ENCODE measurements around the gene PWWP2B.

Gene PWWP2B

DNA sequence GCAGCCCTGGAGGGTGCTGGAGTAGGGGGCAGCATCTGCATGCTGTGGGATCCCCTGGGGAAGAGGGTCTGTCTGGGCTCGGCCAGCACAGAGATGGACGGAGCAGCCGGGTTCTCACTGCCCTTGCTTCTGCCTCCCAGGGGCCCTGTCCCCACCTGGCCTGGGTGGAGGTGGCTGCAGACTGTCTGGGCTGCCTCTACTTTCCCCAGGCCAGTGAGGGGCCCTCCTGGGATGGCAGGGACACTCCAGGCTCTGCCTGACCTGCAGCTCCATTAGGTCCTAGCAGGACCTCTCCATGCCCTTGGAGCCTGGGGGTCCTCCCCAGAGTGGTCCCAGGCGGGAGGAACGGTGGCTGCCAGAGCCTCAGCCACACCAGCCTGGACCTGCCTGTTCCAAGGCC is 63.7 kb downstream of the PWWP2B start:
- DNase-seq: no peak

- no peak for DNase-seq
Observed at GRCh38 chr10:132461103-132461682, 64.2 kb downstream of the PWWP2B start.

- DNase-seq: no peak
Observed at GRCh38 chr10:132461683-132462231, 64.8 kb downstream of the PWWP2B start.

DNA sequence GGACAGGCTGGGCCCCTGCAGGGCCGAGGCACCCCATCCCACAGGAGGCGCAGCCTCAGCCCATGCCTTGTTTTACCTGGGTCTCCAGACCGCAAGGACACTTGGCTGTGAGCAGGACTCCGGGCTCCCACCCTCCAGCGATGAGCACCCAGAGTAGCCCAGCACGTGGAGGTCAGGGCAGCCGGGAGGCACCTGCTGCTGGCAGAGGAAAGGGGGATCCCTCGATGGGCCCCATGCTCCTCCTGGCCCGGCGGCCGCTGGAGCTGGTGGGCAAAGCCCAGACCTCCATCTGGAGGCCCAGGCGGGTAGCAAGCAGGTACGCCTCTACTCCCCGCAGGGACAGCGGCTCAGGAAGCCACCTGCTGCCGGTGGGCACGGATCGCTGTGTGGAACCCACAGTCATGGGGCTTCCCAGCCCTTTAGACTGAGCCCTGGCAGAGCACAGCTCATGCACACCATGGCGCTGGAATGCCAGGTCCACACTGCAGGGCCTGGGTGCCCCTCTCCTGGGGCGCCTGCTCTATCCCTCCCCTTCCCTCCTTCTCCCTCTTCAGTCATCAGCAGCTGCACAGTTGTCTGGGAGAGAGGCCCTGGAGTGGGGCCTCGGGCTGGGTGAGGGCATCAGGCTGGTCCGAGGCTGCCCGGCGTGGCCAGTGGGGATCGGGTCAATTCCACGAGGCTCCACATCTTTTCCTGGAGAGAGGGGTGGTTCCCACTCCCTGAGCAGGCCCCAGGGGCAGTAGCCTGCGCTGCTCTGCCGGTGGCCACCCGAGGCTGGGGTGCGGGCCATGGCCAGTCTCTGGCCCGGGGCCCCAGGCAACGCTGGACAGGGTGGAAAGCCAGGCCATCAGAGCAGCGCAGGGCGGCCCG is 65.7 kb downstream of the PWWP2B start:
- no peak for DNase-seq

DNA sequence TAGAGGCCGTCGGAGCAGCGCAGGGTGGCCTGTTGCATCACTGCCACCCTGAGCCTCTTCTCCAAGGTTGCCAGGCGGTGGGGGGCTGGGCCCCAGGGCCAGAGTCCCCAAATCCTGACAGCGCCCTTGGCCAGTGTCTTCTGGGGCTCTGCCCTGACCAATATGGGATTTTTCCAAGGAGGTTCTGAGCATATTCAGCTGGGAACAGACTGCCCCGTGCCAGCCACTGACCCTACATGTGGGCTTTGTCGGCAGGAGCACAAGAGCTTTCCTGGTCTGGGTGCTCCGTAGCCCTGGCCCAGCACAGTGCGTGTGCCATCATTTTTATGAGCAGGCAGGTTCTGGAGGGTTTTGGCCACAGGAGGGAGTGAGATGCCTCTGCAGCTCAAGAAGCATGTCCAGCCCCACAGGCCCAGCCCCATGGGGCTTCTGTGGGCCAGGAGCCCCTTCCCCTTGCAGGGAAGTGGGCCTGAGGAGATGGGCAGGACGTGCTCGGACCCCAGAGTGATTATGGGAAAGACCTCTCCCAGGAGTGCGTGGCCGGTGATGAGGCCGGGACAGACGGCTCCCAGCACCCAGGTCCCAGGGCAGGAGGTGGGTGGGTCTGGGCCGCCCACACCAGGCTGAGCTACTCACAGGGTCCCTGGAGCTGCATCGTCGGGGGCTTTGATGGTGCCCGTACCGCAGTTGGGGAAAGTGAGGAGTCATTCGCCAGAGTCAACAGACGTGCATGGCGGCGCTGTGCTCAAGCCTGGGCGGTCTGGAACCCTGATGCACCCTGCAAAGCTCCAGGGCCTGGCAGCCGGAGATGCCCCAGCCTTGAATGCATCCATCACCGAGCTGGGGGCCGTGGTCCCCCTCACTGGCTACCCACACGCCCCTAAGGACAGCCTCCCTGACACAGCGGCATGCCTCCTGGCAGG is 66.6 kb downstream of the PWWP2B start:
- DNase-seq: no peak

DNA sequence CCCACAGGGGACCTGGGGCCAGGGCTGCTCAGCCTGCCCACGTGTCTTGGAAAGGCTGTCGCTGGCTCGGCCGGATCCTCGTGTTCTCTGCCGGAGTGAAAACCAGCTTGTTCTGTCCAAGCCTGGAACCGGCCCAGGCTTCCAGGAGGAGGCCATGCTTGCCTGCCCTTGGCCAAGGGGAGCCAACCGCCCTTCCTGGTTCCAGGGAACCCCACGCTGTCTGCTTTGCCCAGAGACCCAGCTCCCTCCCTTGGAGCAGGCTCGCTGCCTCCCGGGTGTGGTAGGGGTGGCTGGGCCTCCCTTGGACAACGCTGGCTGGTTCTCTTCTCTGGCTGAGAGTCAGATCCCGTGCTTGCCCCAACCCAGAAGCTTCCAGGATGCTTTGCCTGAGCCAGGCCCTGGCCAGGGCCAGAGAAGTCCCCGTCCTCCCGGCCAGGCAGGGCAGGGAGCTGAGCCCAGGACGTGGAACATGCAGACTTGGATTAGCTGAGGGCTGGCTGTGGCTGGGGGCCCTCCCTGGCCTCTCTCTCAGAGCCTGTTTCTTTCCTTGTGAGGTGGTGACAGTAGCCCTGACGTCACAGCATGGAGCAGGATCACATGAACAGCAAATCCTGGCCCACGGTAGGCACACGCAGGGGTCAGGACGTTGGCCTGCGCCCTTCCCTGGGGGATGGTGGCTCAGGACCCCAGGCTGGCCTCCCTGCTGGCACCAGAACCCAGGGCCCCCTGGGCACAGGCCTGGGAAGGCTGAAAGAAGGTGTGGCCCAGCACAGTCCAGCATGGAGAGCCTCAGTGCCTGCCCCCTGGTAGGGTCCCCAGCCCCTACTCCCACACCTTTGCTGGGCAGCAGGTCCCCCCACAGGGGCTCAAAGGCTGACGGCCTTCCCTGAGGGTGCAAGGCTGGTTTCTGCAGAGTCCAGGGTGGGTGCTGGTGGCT is 67.5 kb downstream of the PWWP2B start:
- no peak for DNase-seq

DNA sequence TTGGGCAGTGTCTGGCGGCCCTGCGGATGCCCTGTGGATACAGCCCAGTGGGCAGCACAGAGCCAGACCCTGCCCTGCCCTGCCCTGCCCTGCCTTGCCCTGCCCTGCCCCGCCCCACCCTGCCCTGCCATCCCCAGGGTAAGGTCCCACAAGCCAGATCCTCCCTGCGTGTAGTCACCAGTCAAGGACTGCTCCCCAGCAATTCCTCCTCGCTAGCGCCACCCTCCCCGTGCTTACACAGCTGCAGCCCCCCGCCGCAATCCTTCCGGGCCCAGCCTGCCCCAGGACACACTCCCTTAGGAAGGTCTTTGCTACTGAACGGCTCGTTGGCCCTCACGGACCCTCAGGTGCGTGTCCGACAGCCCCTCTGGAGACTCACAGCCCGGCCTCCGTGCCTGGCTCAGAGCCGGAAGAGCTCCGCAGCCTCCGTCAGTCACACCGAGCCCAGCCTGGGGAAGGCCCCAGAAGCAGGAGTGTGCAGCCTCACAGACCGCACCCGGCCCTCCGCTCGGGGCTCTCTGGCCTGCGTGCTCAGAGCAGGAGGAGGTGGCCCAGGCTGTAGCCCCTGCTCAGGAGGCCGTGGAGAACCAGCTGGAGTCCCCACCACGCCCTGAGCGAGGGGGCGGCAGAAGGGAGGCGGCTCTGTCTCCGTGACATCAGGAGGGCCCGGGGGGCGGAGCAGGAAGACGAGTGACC is 68.3 kb downstream of the PWWP2B start:
- DNase-seq: no peak

DNA sequence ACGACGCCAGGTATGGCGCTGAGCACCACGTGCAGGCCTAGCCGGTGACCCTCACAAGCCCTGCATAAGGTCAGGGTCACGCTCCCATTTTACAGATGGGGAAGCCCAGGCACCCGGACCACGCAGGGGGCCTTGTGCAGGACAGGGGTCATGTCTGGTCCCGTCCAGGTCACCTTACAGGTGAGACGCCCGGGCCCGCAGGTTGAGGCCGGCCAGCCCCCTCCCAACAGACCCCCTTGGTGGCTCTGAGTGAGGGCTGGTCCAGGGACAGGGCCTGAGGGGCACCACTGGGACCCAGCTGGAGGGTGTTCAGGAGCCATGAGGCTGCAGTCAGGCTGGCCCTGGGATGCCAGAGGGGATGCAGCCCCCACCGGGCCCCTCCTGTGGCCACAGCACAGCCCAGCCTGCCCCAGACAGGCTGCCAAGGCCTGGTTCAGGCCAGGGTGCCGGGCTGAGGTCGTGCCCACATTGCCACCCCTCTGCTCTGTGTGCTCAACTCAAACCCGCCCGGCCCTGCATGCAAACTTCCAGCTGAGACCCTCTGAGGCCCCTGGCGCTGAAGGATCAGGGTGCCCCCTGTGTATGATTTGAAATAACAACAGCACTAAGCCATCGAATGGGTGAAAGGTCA is 69.0 kb downstream of the PWWP2B start:
- no peak for DNase-seq

GRCh38 chr10:132466520-132467463 is 69.8 kb downstream of the PWWP2B start:
- no peak for DNase-seq
